ENCODE measurements around the gene TRIM32.

DNA sequence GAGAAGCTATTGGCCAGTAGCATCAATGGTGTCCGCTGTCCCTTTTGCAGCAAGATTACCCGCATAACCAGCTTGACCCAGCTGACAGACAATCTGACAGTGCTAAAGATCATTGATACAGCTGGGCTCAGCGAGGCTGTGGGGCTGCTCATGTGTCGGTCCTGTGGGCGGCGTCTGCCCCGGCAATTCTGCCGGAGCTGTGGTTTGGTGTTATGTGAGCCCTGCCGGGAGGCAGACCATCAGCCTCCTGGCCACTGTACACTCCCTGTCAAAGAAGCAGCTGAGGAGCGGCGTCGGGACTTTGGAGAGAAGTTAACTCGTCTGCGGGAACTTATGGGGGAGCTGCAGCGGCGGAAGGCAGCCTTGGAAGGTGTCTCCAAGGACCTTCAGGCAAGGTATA is 10.8 kb downstream of the TRIM32 start:
- TF ChIP-seq POLR2A (IDR thresholded peaks at IDR 0.05) = no peak
- TF ChIP-seq, protein P1, sequence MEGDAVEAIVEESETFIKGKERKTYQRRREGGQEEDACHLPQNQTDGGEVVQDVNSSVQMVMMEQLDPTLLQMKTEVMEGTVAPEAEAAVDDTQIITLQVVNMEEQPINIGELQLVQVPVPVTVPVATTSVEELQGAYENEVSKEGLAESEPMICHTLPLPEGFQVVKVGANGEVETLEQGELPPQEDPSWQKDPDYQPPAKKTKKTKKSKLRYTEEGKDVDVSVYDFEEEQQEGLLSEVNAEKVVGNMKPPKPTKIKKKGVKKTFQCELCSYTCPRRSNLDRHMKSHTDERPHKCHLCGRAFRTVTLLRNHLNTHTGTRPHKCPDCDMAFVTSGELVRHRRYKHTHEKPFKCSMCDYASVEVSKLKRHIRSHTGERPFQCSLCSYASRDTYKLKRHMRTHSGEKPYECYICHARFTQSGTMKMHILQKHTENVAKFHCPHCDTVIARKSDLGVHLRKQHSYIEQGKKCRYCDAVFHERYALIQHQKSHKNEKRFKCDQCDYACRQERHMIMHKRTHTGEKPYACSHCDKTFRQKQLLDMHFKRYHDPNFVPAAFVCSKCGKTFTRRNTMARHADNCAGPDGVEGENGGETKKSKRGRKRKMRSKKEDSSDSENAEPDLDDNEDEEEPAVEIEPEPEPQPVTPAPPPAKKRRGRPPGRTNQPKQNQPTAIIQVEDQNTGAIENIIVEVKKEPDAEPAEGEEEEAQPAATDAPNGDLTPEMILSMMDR (IDR thresholded peaks at IDR 0.05) = no peak

Data from transverse colon (tissue), 3 donors.